Heart right ventricle (tissue), 16 donors: ENCODE measurements around the gene TPSB2. TPM values are rescaled to one million over a fixed set of nuclear protein-coding genes. Genes with fewer than 3 reads are reported as not detected.
A peak's percentile ranks its signal among the peaks of the same experiment; 100 is the strongest.

Experiments
- ATAC-seq, 8 donors: fragments of 200-7000 bp; cut with Tn5 transposase; one replicate each; pipeline ENCODE4 v1.9.1; 2020; ENCODE audit warnings: mild to moderate bottlenecking in 8 of 8, moderate library complexity in 8 of 8, moderate number of reproducible peaks in 1 of 8
- DNase-seq, 2 donors: peaks; one replicate each; pipeline ENCODE4 v3.0.0-alpha.2; 2020
- H3K27ac ChIP-seq, 10 donors: fragments of 200-600 bp; sonication (generic) in 2 of 10; one replicate each; pipeline versions ENCODE4 v1.5.0 to v1.8.0; 2020 to 2022; ENCODE audit warnings: mild to moderate bottlenecking in 3 of 10
- H3K27me3 ChIP-seq, 7 donors: fragments of 200-600 bp; one replicate each; pipeline ENCODE4 v1.8.0; 2021 to 2022; ENCODE audit warnings: mild to moderate bottlenecking in 2 of 7
- H3K36me3 ChIP-seq, 9 donors: fragments of 200-600 bp; sonication (generic) in 1 of 9; one replicate each; pipeline versions ENCODE4 v1.5.0 to v1.8.0; 2020 to 2022; ENCODE audit warnings: mild to moderate bottlenecking in 2 of 9
- H3K4me1 ChIP-seq, 9 donors: fragments of 200-600 bp; sonication (generic) in 1 of 9; one replicate each; pipeline versions ENCODE4 v1.5.0 to v1.8.0; 2020 to 2022; ENCODE audit warnings: mild to moderate bottlenecking in 4 of 9
- H3K4me3 ChIP-seq, 10 donors: fragments of 200-600 bp; sonication (generic) in 2 of 10; one replicate each; pipeline versions ENCODE4 v1.5.0 to v1.8.0; 2020 to 2022; ENCODE audit warnings: mild to moderate bottlenecking in 7 of 10, moderate library complexity in 2 of 10
- H3K9me3 ChIP-seq, 11 donors: fragments of 200-600 bp in 10 of 11; sonication (generic) in 2 of 11; one replicate each; pipeline versions ENCODE4 v1.5.0 to v1.8.0; 2013 to 2022; ENCODE audit warnings: mild to moderate bottlenecking in 2 of 11, control low read depth in 1 of 11, moderate library complexity in 1 of 11
- WGBS, 2 donors: extraction: QIAGEN DNeasy Blood & Tissue Kit; methylation state at CpG; one replicate each; pipeline ENCODE4 v1.1.7; 2013; ENCODE audit warnings: inconsistent platforms in 1 of 2; 5-methylcytosine and 5-hydroxymethylcytosine counted together
- intact Hi-C, 10 donors: fragments of 100-400 bp; cut with DNase I; formaldehyde crosslinking; loops; one replicate each; pipeline versions ENCODE4 v1.11.1 to v1.14.2; 2022
- polyA plus RNA-seq, 2 donors: library from polyadenylated mRNA; stranded (reverse); fragments of 200-250 nt; gene quantifications; one replicate each; pipeline ENCODE4 v1.2.3, GENCODE V29; 2013
- total RNA-seq, 10 donors: library from RNA; stranded (reverse); fragmentation: NEBNext Ultra II Directional in 3 of 10; extraction: Animal tissue kit (Norgen Biotek cat#: 25700) in 3 of 10; gene quantifications; one replicate each; pipeline versions ENCODE4 v1.2.1 to v1.2.4, GENCODE V29; 2021 to 2023
- TF ChIP-seq, protein P1 (sequence below), 9 donors: fragments of 200-600 bp; sonication (generic) in 2 of 9; IDR thresholded peaks; one replicate each; pipeline versions ENCODE4 v1.5.0 to v1.8.0; 2021 to 2022; ENCODE audit warnings: antibody characterized with exemption in 9 of 9, mild to moderate bottlenecking in 5 of 9, moderate library complexity in 1 of 9
- donor health status: Arrhythmogenic right ventricular cardiomyopathy.
- donor health status: ischemic (EF 13 %, LVEDD 7.1; RV severe dilation, severe dysfunction).
- donor health status: healthy with polysubstance abuse.
- donor health status: DM: no; HTN: yes; CAD: no.
- donor health status: DM: no; HTN: no; CAD: no.
- donor health status: ischemic (EF 25% LVEDD 6.9; RV normal size, moderate dysfunction).
- donor health status: ischemic (EF 25% LVEDD 5.7; RV mildly dilated, moderate dysfunction).
- donor health status: healthy.
- donor health status: DM: yes; HTN: yes; CAD: no.
- donor health status: Ischemic cardiomyopathy.
- donor health status: ischemic (EF 35%, LVEDD 5.7; RV mildly dilated, moderate dysfunction).
- donor health status: nonischemic (EF 11% LVEDD 7.7; RV severe dilation, severe dysfunction).
- donor health status: DM: yes; HTN: yes; CAD: no.
- donor health status: PGD.
- donor health status: ischemic (EF 29% LVEDD 5.4; RV normal size, mild dysfunction).
- donor health status: nonischemic (EF 23%, LVEDD 6.1; RV moderate dilation, normal function).

The TPSB2 gene
- total and polyA plus RNA-seq, 12 donors = 0.33 to 6.4 (median 1.9) TPM

DNA sequence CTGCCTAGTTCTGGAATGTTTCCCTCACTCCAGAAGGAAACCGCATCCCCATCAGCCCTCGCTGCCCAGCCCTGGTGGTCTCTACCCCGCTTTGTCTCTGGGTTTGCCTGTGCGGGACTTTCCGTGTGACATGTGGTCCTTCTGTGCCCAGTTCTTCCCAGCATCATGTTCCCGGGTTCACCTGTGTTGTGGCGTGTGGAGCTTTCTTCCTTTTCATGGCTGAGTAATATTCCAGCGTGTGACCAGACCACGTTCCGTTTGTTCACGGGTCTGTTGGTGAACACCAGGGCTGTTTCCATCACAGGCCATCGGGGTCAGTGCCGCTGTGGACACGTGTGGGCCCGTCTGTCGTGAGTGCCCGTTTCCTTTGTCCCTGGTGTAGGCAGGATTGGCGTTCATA is 45.0 kb downstream of the TPSB2 start:
- WGBS, 2 donors = 96 to 97% methylated on average over 18 of the region's 18 CpGs
- ATAC-seq (no peak), DNase-seq (no peak)
- Histone ChIP-seq H3K36me3 (no peaks in the 10 kb centered on the region), H3K27me3 (peaks cover 0 to 31% (median 19%) of the 10 kb centered on the region in 7 donors), H3K27ac (no peak overlapping the region), H3K9me3 (no peaks in the 10 kb centered on the region), H3K4me3 (no peak overlapping the region), H3K4me1 (peaks cover 3 to 33% (median 12%) of the 10 kb centered on the region in 9 donors)
- intact Hi-C loops = no loop called here
- TF ChIP-seq, protein P1, sequence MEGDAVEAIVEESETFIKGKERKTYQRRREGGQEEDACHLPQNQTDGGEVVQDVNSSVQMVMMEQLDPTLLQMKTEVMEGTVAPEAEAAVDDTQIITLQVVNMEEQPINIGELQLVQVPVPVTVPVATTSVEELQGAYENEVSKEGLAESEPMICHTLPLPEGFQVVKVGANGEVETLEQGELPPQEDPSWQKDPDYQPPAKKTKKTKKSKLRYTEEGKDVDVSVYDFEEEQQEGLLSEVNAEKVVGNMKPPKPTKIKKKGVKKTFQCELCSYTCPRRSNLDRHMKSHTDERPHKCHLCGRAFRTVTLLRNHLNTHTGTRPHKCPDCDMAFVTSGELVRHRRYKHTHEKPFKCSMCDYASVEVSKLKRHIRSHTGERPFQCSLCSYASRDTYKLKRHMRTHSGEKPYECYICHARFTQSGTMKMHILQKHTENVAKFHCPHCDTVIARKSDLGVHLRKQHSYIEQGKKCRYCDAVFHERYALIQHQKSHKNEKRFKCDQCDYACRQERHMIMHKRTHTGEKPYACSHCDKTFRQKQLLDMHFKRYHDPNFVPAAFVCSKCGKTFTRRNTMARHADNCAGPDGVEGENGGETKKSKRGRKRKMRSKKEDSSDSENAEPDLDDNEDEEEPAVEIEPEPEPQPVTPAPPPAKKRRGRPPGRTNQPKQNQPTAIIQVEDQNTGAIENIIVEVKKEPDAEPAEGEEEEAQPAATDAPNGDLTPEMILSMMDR (IDR thresholded peaks at IDR 0.05) = no peak

GRCh38 chr16:1184156-1184868 is 45.7 kb downstream of the TPSB2 start:
- peaks cover 3 to 33% (median 12%) of the 10 kb centered on the region in 9 donors for H3K4me1 ChIP-seq
- H3K4me3 ChIP-seq = no peak overlapping the region
- DNase-seq = no peak
- 83 to 84% methylated on average over 26 of the region's 26 CpGs for WGBS, 2 donors
- no peaks in the 10 kb centered on the region for H3K9me3 ChIP-seq
- intact Hi-C loops = no loop called here
- ATAC-seq = no peak
- TF ChIP-seq, protein P1 (IDR thresholded peaks at IDR 0.05) = no peak
- peaks cover 0 to 32% (median 19%) of the 10 kb centered on the region in 7 donors for H3K27me3 ChIP-seq
- no peak overlapping the region for H3K27ac ChIP-seq
- H3K36me3 ChIP-seq = no peaks in the 10 kb centered on the region

GRCh38 chr16:1182950-1183907 is 46.8 kb downstream of the TPSB2 start:
- peak; percentile 53 to 67 for DNase-seq
- Histone ChIP-seq H3K9me3 (no peaks in the 10 kb centered on the region), H3K27me3 (peaks cover 0 to 42% (median 19%) of the 10 kb centered on the region in 7 donors), H3K36me3 (no peaks in the 10 kb centered on the region), H3K27ac (peak overlapping the region in 6 of 10 donors; percentile 33 to 72 (median 44)), H3K4me1 (peaks cover 3 to 33% (median 12%) of the 10 kb centered on the region in 9 donors), H3K4me3 (peak overlapping the region in 1 of 10 donors; percentile 8)
- TF ChIP-seq, protein P1 (IDR thresholded peaks at IDR 0.05) = no peak
- intact Hi-C loops = no loop called here
- peak in 7 of 8 donors; percentile 22 to 53 (median 31) for ATAC-seq
- 49 to 57% methylated on average over 42 to 45 of the region's 45 CpGs for WGBS, 2 donors

GRCh38 chr16:1182316-1182671 is 47.7 kb downstream of the TPSB2 start:
- DNase-seq (peak; percentile 57 to 80), ATAC-seq (peak; percentile 40 to 80 (median 63))
- TF ChIP-seq, protein P1 (IDR thresholded peaks at IDR 0.05) = no peak
- peaks cover 0 to 48% (median 19%) of the 10 kb centered on the region in 7 donors for H3K27me3 ChIP-seq
- H3K9me3 ChIP-seq = no peaks in the 10 kb centered on the region
- H3K36me3 ChIP-seq = no peaks in the 10 kb centered on the region
- H3K4me3 ChIP-seq = peak overlapping the region in 1 of 10 donors; percentile 8
- WGBS, 2 donors = 29 to 32% methylated on average over 19 of the region's 19 CpGs
- peaks cover 3 to 33% (median 12%) of the 10 kb centered on the region in 9 donors for H3K4me1 ChIP-seq
- intact Hi-C loops = no loop called here
- H3K27ac ChIP-seq = peak overlapping the region in 5 of 10 donors; percentile 15 to 72 (median 44)
